HepG2 (cell line): ENCODE results near the gene GSK3A. TPM values are rescaled to one million over a fixed set of nuclear protein-coding genes. Genes with fewer than 3 reads are reported as not detected.

ENCODE experiments used
- ARID5B ChIP-seq: IDR thresholded peaks from 2 replicates; pipeline ENCODE4 v1.4.0; 2020; ENCODE audit warnings: mild to moderate bottlenecking, missing genetic modification reagents
- BCL3 ChIP-seq: sonication (generic); formaldehyde crosslinking; IDR thresholded peaks from 2 replicates; pipeline ENCODE4 v1.5.1; 2020; ENCODE audit warnings: mild to moderate bottlenecking, missing genetic modification reagents, moderate library complexity
- BCL6 ChIP-seq: IDR thresholded peaks from 2 replicates; pipeline ENCODE4 v1.6.1; 2016; ENCODE audit warnings: missing genetic modification reagents, missing compliant biosample characterization
- CBX5 ChIP-seq: sonication (generic); formaldehyde crosslinking; IDR thresholded peaks from 2 replicates; pipeline ENCODE4 v1.4.0; 2020; ENCODE audit warnings: missing genetic modification reagents, borderline replicate concordance
- FIP1L1 ChIP-seq: fragments of 200-400 bp; formaldehyde crosslinking; IDR thresholded peaks from 2 replicates; pipeline ENCODE4 v1.6.1; 2018; ENCODE audit warnings: low read depth, mild to moderate bottlenecking, low read length, moderate library complexity, borderline replicate concordance; ENCODE audit not compliant: insufficient read depth
- FOSL2 ChIP-seq: sonication (generic); formaldehyde crosslinking; IDR thresholded peaks from 2 replicates; pipeline ENCODE4 v1.4.0; 2020; ENCODE audit warnings: missing genetic modification reagents
- FOXA1 ChIP-seq, 2 experiments: fragments of 450-650 bp in 1 of 2; sonication (generic) in 1 of 2; formaldehyde crosslinking in 1 of 2; IDR thresholded peaks; 2 replicates each; pipeline versions ENCODE4 v1.4.0 to v1.6.1; 2016 to 2020; ENCODE audit warnings: missing genetic modification reagents in 1 of 2
- GTF2F1 ChIP-seq: fragments of 150-350 bp; IDR thresholded peaks from 2 replicates; pipeline ENCODE4 v1.6.1; 2014; ENCODE audit warnings: low read length
- RARG ChIP-seq: sonication (generic); formaldehyde crosslinking; IDR thresholded peaks from 2 replicates; pipeline ENCODE4 v1.4.0; 2020; ENCODE audit warnings: low read depth, mild to moderate bottlenecking, missing genetic modification reagents
- SAP130 ChIP-seq: IDR thresholded peaks from 2 replicates; pipeline ENCODE4 v1.6.1; 2016; ENCODE audit warnings: low read depth
- TAF15 ChIP-seq: fragments of 200-400 bp; formaldehyde crosslinking; IDR thresholded peaks from one replicate; pipeline ENCODE4 v1.6.1; 2018; ENCODE audit warnings: mild to moderate bottlenecking, low read depth, low read length; ENCODE audit not compliant: poor library complexity, severe bottlenecking
- ZFP91 ChIP-seq: sonication (generic); formaldehyde crosslinking; IDR thresholded peaks from 2 replicates; pipeline ENCODE4 v1.9.0; 2022; ENCODE audit warnings: missing genetic modification reagents, mild to moderate bottlenecking, borderline replicate concordance
- ZFYVE20 ChIP-seq: sonication (generic); formaldehyde crosslinking; IDR thresholded peaks from 2 replicates; pipeline ENCODE4 v1.8.0; 2023; ENCODE audit warnings: low read depth, mild to moderate bottlenecking, moderate library complexity, missing genetic modification reagents, borderline replicate concordance
- ZNF230 ChIP-seq: sonication (generic); formaldehyde crosslinking; IDR thresholded peaks from 2 replicates; pipeline ENCODE4 v1.4.0; 2020; ENCODE audit warnings: mild to moderate bottlenecking, missing genetic modification reagents
- ZNF367 ChIP-seq: sonication (generic); formaldehyde crosslinking; IDR thresholded peaks from 2 replicates; pipeline ENCODE4 v1.4.0; 2020; ENCODE audit warnings: missing genetic modification reagents, borderline replicate concordance
- ZNF629 ChIP-seq: sonication (generic); formaldehyde crosslinking; conservative IDR thresholded peaks from 2 replicates; pipeline ENCODE4 v1.5.0; 2020; ENCODE audit warnings: missing genetic modification reagents
- polyA plus RNA-seq, 8 experiments: library from polyadenylated mRNA; depleted of rRNA in 3 of 8; stranded (reverse) in 7 of 8; unstranded in 1 of 8; fragments of >200 nt; fragmentation: Illumina TruSeq in 4 of 8; extraction: Trizol in 4 of 8; gene quantifications; 2 replicates each; pipeline versions ENCODE4 v1.2.1 to v1.2.3, GENCODE V29; 2011 to 2016; ENCODE audit warnings: low read depth in 4 of 8, missing spikeins in 1 of 8, mixed read lengths in 1 of 8; ENCODE audit not compliant: insufficient read depth in 1 of 8
- total RNA-seq, 5 experiments: library from RNA; depleted of rRNA; stranded (reverse); fragments of >200 nt; fragmentation: Illumina TruSeq; extraction: Trizol; gene quantifications; 2 replicates each; pipeline ENCODE4 v1.2.3, GENCODE V29; 2016; ENCODE audit warnings: low read depth in 1 of 5

Gene GSK3A
- total and polyA plus RNA-seq, 2 of the 13 experiments (the other 11 are each of a cell fraction or from before 2014, with no cell fraction given): 16.9 to 52.5 TPM

GRCh38 chr19:42254850-42255765 lies 12.7 kb upstream of the GSK3A start, which contains the start of gene ERF (continued):
- TF ChIP-seq BCL3 (CRISPR knock-in tag) (0 out of 2 replicates have a peak, but pooled peaks have one; percentile 33), RARG (CRISPR knock-in tag) (no peak), FIP1L1 (no peak), FOXA1 (IDR thresholded peaks at IDR 0.05) (no peak), FOXA1 (CRISPR knock-in tag; IDR thresholded peaks at IDR 0.05) (no peak), TAF15 (no peak), GTF2F1 (no peak), ZFYVE20 (no peak), BCL6 (no peak), ARID5B (CRISPR knock-in tag) (peak; percentile 23; the same call in 1 of the 2 replicates), ZNF629 (CRISPR knock-in tag) (no peak), ZFP91 (CRISPR knock-in tag) (peak; percentile 97), ZNF230 (CRISPR knock-in tag) (no peak), FOSL2 (CRISPR knock-in tag) (no peak; the same call in 1 of the 2 replicates), ZNF367 (CRISPR knock-in tag) (no peak), CBX5 (CRISPR knock-in tag) (no peak), SAP130 (peak; percentile 90)
